GM12865 (cell line): ENCODE data around the gene LHX4.

Experiments
- DNase-seq: peaks from one replicate; pipeline ENCODE4 v3.0.0; 2010; ENCODE audit warnings: low read depth
- H3K4me3 ChIP-seq: 2 replicates; pipeline ENCODE4 v1.5.1; 2011; ENCODE audit warnings: mild to moderate bottlenecking, low read depth, low read length, control low read depth
- TF ChIP-seq, protein P1 (sequence below): IDR thresholded peaks from 2 replicates; pipeline ENCODE4 v1.5.1; 2011; ENCODE audit warnings: low read length, control low read depth, low read depth, inconsistent platforms; ENCODE audit not compliant: insufficient read depth; ENCODE audit errors: missing control alignments

The LHX4 gene

DNA sequence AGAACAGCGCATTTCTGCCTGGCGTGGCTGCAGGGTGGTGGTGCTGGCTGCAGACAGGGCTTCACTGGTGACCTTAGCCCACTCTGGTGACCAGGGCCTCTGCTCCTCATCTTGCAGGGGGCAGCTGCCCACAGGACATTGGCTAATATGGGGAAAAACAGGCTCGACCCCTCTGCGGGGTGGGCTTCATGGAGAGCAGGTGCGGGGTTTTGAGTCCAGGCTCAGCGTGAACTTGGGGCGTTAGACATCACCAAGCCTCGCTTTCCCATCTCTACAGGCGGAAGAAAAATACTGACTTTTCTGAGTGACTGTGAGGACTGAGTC lies 24.4 kb downstream of the LHX4 start:
- H3K4me3 ChIP-seq: no peak overlapping the region
- TF ChIP-seq, protein P1, sequence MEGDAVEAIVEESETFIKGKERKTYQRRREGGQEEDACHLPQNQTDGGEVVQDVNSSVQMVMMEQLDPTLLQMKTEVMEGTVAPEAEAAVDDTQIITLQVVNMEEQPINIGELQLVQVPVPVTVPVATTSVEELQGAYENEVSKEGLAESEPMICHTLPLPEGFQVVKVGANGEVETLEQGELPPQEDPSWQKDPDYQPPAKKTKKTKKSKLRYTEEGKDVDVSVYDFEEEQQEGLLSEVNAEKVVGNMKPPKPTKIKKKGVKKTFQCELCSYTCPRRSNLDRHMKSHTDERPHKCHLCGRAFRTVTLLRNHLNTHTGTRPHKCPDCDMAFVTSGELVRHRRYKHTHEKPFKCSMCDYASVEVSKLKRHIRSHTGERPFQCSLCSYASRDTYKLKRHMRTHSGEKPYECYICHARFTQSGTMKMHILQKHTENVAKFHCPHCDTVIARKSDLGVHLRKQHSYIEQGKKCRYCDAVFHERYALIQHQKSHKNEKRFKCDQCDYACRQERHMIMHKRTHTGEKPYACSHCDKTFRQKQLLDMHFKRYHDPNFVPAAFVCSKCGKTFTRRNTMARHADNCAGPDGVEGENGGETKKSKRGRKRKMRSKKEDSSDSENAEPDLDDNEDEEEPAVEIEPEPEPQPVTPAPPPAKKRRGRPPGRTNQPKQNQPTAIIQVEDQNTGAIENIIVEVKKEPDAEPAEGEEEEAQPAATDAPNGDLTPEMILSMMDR: no peak
- DNase-seq: no peak

DNA sequence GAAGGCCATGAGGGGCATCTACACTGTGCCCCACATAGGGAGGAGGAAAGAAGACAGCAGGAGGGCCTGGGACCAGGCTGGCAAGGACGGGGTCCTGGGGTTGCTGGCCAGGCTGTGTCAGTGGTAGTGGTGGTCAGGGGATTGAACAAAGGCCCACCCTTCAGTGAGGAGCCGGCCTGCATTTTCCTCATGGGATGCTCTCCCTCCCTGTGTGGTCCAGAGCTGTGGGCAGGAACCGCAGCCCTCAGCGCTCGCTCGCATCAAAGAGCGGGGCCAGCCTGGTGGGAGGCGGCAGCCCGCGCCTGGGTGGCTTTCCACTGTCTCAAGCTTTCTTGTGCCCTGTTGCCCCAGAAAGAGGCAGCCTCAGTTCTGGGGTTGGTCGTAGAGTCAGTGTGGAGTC lies 24.8 kb downstream of the LHX4 start:
- no peak overlapping the region for H3K4me3 ChIP-seq
- DNase-seq: no peak
- TF ChIP-seq, protein P1: no peak

DNA sequence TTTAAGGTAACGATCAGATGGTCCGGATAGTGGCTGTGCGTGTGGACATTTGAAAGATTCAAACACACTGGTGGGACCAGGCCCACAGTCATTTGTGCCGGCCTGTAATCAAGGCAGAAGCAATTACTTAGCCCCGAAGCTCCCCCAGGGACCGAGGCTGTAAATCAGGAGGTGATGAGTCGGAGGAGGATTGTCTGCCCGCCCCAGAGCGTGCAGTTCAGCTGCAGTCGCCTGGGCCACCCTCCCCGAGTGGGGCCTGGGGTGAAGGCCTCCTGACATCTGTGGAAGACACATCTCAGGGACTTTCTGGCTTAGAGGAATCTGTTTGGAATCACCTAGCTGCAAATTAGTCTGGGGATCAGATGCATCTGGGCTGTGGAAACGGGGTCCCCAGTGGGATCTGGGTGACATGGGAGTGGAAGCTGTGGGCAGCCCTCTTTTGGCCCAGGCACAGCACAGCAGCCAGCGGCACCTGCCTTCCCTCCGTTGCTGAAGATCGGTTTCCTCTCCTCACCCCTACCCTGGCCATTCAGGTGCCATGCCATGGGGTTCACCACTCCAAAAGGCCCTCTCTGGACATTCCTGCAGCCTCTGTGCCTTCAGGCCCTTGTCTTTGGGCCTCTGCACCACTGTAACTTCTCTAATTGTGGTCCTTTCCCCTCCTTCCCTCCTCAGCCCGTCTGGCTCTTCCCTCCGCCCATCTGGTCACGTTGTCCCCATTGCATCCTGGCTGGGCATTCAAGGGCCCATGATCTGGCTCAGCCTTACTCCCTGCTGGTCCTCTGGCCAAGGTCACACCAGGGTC lies 25.7 kb downstream of the LHX4 start:
- DNase-seq: no peak
- TF ChIP-seq, protein P1: no peak
- no peak overlapping the region for H3K4me3 ChIP-seq

DNA sequence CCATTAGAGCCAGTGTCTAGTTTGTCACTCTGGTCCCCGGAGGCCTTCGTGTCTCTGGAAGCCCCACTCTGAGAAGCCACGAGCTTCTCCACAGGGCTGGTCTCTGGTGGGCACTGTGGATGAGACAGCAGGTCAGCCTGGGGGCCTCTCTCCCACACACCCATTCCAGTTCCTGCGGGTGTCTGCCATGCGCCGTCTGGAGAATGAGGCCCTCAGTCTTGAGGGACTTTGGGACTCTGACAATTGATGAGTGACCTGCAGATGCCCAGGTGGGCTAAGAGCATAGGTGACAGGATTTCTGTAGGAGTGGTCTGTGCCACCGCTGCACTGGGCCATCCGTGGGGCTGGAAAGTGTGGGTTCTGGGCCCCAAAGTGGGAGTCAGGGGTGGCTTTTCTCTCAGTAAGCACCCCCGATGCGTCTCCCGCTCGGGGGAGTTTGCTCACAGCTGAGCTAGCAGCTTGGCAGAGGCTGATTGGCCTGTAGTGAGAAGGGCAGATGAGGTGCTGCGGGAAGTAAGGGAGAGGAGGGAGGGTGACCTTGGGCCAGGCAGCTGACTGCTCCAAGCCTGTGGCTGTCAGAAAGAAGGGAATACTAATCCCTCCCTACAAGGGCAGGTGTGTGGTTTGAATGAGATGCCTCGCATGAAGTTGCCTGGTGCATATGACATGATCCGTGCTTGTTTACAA lies 26.4 kb downstream of the LHX4 start:
- TF ChIP-seq, protein P1: no peak
- DNase-seq: no peak
- H3K4me3 ChIP-seq: no peak overlapping the region

DNA sequence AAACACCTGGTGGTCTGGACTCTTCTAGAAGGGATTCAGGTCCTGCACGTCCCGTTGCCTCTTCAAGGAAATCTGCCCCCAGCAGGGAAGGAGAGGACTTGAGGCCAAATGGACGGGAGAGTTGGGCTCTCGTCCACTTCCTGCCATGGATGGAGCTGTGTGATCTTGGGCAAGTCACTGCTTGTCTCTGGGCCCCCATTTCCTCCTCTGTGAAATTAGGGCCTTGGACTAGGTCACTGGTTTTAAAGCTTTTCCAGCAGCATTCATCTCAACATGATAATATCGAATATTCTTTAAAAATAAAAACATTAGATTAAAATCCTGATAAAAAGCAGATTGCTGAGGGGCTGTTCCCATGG lies 26.9 kb downstream of the LHX4 start:
- DNase-seq: no peak
- TF ChIP-seq, protein P1: no peak
- no peak overlapping the region for H3K4me3 ChIP-seq

DNA sequence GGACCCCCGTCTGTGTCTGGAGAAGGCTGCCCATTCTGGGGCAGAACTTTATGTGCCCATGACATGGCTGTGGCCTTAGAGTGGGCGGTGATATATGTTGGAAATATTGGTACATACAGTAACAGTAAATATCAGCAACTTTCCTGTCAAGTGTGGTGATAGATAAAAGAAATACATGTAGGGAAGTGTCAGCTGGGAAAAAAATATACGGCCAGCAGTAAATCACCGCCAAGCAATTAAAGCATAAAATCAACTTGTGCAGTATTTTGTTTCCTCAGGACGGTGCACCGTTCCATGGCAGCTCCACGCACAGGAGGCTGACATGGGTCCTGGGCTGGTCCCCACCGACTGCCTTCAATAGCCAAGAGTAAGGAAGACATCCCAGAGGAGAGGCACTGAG lies 27.4 kb downstream of the LHX4 start:
- DNase-seq: no peak
- TF ChIP-seq, protein P1: no peak
- no peak overlapping the region for H3K4me3 ChIP-seq
